A549 (cell line): ENCODE results near the gene SDHAF1.

ENCODE experiments used
- POLR2A ChIP-seq: IDR thresholded peaks from 2 replicates; pipeline ENCODE4 v1.6.1; 2012; ENCODE audit warnings: mild to moderate bottlenecking, low read length
- TF ChIP-seq, protein P1 (sequence below): fragments of >200 bp; sonication (Bioruptor Twin); formaldehyde crosslinking; IDR thresholded peaks from 3 replicates; pipeline ENCODE4 v1.5.1; 2016

DNA sequence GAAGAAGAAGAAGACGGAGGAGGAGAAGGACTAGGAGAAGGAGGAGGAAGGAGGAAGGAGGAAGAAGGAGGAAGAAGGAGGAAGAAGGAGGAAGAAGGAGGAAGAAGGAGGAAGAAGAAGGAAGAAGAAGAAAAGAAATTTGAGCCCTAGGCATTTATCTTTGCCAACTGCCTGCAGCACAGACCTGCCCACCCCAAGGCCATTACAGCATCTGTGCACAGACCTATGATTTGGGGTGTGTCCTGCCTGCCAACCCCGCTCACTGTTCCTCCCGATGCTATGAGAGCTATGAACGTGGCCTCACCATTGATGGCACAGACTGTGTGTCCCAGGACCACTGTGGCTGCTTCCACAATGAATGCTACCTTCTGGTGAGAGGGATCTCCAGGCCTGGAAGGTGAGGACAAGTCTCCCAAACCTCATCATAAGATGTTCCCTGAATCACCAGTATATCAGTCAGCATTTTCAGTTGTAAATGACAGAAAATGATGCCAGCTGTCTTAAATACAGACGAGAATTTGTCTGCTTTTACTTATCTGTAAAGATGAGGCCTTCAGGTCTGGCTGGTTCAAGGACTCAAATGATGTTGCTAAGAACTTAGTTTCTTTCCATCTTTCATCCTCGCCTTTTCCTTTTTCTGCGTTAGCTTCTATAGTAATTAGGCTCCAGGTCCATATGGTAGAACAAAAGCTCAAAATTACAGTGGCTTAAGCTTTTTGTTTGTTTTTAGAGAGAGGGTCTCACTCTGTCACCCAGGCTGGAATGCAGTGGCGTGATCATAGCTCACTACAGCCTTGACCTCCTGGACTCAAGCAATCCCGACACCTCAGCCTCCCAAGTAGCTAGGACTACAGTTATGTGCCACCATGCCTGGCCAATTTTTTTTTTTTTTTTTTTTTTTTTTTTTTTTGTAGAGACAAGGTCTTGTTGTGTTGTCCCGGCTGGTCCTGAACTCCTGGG lies 3.9 kb upstream of the SDHAF1 start:
- TF ChIP-seq, protein P1, sequence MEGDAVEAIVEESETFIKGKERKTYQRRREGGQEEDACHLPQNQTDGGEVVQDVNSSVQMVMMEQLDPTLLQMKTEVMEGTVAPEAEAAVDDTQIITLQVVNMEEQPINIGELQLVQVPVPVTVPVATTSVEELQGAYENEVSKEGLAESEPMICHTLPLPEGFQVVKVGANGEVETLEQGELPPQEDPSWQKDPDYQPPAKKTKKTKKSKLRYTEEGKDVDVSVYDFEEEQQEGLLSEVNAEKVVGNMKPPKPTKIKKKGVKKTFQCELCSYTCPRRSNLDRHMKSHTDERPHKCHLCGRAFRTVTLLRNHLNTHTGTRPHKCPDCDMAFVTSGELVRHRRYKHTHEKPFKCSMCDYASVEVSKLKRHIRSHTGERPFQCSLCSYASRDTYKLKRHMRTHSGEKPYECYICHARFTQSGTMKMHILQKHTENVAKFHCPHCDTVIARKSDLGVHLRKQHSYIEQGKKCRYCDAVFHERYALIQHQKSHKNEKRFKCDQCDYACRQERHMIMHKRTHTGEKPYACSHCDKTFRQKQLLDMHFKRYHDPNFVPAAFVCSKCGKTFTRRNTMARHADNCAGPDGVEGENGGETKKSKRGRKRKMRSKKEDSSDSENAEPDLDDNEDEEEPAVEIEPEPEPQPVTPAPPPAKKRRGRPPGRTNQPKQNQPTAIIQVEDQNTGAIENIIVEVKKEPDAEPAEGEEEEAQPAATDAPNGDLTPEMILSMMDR: no peak
- TF ChIP-seq POLR2A: no peak
